Neural cell (in vitro differentiated cells): ENCODE measurements around the gene CPSF3. TPM values are rescaled to one million over a fixed set of nuclear protein-coding genes. Genes with fewer than 3 reads are reported as not detected.

Experiments
- H2AFZ ChIP-seq: fragments of 200-600, 300-800 bp; sonication (generic), shearing (Covaris generic); 2 replicates; pipeline ENCODE4 v1.6.0; 2014; ENCODE audit warnings: low read depth, mild to moderate bottlenecking, antibody characterized with exemption, low read length, moderate library complexity
- H3F3A ChIP-seq: fragments of 200-600 bp; shearing (Covaris generic); 2 replicates; pipeline ENCODE4 v1.6.1; 2016; ENCODE audit warnings: mild to moderate bottlenecking, moderate library complexity, mixed read lengths, antibody characterized with exemption, low read length; ENCODE audit not compliant: insufficient read depth, poor library complexity, severe bottlenecking
- H3K27ac ChIP-seq: fragments of 200-600, 300-800 bp; sonication (generic), shearing (Covaris generic); 2 replicates; pipeline ENCODE4 v1.5.1; 2014; ENCODE audit warnings: mild to moderate bottlenecking, low read length, moderate library complexity
- H3K27me3 ChIP-seq: fragments of 300-800, 200-600 bp; sonication (generic), shearing (Covaris generic); 2 replicates; pipeline ENCODE4 v1.6.0; 2014; ENCODE audit warnings: mild to moderate bottlenecking, low read depth, low read length, moderate library complexity; ENCODE audit not compliant: insufficient read depth
- H3K36me3 ChIP-seq: fragments of 300-800, 200-600 bp; sonication (generic), shearing (Covaris generic); 2 replicates; pipeline ENCODE4 v1.5.1; 2014; ENCODE audit warnings: mild to moderate bottlenecking, antibody characterized with exemption, low read length, moderate library complexity; ENCODE audit not compliant: insufficient read depth
- H3K4me2 ChIP-seq: fragments of 300-800, 200-600 bp; sonication (generic), shearing (Covaris generic); 2 replicates; pipeline ENCODE4 v1.6.0; 2014; ENCODE audit warnings: mild to moderate bottlenecking, low read length
- H3K4me3 ChIP-seq: fragments of 300-800, 200-600 bp; sonication (generic), shearing (Covaris generic); 2 replicates; pipeline ENCODE4 v1.5.1; 2014; ENCODE audit warnings: mild to moderate bottlenecking, low read length, moderate library complexity
- H3K79me2 ChIP-seq: fragments of 200-600 bp; shearing (Covaris generic); replicated peaks from 2 replicates; pipeline ENCODE4 v1.6.0; 2014; ENCODE audit warnings: mild to moderate bottlenecking, low read length, moderate library complexity; ENCODE audit not compliant: insufficient read depth
- H3K9ac ChIP-seq: fragments of 300-800, 200-600 bp; sonication (generic), shearing (Covaris generic); 2 replicates; pipeline ENCODE4 v1.6.1; 2016; ENCODE audit warnings: mild to moderate bottlenecking, low read length, mixed read lengths
- H3K9me2 ChIP-seq: fragments of 200-600 bp; shearing (Covaris generic); 2 replicates; pipeline ENCODE4 v1.6.1; 2016; ENCODE audit warnings: mild to moderate bottlenecking, low read length, mixed read lengths; ENCODE audit not compliant: insufficient read depth
- H3K9me3 ChIP-seq: fragments of 200-600, 300-800 bp; sonication (generic), shearing (Covaris generic); 2 replicates; pipeline ENCODE4 v1.6.1; 2016; ENCODE audit warnings: mild to moderate bottlenecking, mixed run types, low read length, moderate library complexity, mixed read lengths
- H4K20me1 ChIP-seq: fragments of 200-600 bp; shearing (Covaris generic); 2 replicates; pipeline ENCODE4 v1.6.1; 2016; ENCODE audit warnings: mild to moderate bottlenecking, mixed run types; ENCODE audit not compliant: insufficient read depth
- EP300 ChIP-seq: fragments of 450-650 bp; conservative IDR thresholded peaks from 2 replicates; pipeline ENCODE4 v1.6.1; 2014; ENCODE audit warnings: antibody characterized with exemption, mild to moderate bottlenecking, moderate library complexity; ENCODE audit not compliant: poor library complexity, severe bottlenecking
- EZH2 ChIP-seq: fragments of 200-600, 300-800 bp; shearing (Covaris generic), sonication (generic); IDR thresholded peaks from 2 replicates; pipeline ENCODE4 v1.6.1; 2014; ENCODE audit warnings: antibody characterized with exemption, low read length, borderline replicate concordance, mild to moderate bottlenecking; ENCODE audit not compliant: insufficient read depth, poor library complexity, severe bottlenecking
- MXI1 ChIP-seq: fragments of 450-650 bp; conservative IDR thresholded peaks from 2 replicates; pipeline ENCODE4 v1.6.1; 2014; ENCODE audit warnings: antibody characterized with exemption, mild to moderate bottlenecking; ENCODE audit not compliant: poor library complexity, severe bottlenecking
- POLR2AphosphoS5 ChIP-seq: IDR thresholded peaks from 2 replicates; pipeline ENCODE4 v1.6.1; 2012
- RAD21 ChIP-seq: fragments of 450-650 bp; conservative IDR thresholded peaks from 2 replicates; pipeline ENCODE4 v1.6.1; 2014; ENCODE audit warnings: antibody characterized with exemption, mild to moderate bottlenecking, moderate library complexity
- SMC3 ChIP-seq: fragments of 450-650 bp; conservative IDR thresholded peaks from 2 replicates; pipeline ENCODE4 v1.6.1; 2014; ENCODE audit warnings: antibody characterized with exemption, mild to moderate bottlenecking, moderate library complexity; ENCODE audit not compliant: poor library complexity
- TAF1 ChIP-seq: IDR thresholded peaks from 2 replicates; pipeline ENCODE4 v1.6.1; 2012; ENCODE audit warnings: low read depth
- polyA plus RNA-seq: library from polyadenylated mRNA; depleted of rRNA; stranded (reverse); fragments of >200 nt; gene quantifications from 2 replicates; pipeline ENCODE4 v1.2.3, GENCODE V29; 2014
- TF ChIP-seq, protein P1 (sequence below): fragments of 450-650 bp; IDR thresholded peaks from 2 replicates; pipeline ENCODE4 v1.5.1; 2014; ENCODE audit warnings: antibody characterized with exemption, mild to moderate bottlenecking, moderate library complexity; ENCODE audit not compliant: poor library complexity, severe bottlenecking
- TF ChIP-seq, protein P2 (sequence below): IDR thresholded peaks from 2 replicates; pipeline ENCODE4 v1.6.1; 2012; ENCODE audit warnings: borderline replicate concordance

Gene CPSF3
- polyA plus RNA-seq, 1 donor from 2014 or later: 56.0 TPM

DNA sequence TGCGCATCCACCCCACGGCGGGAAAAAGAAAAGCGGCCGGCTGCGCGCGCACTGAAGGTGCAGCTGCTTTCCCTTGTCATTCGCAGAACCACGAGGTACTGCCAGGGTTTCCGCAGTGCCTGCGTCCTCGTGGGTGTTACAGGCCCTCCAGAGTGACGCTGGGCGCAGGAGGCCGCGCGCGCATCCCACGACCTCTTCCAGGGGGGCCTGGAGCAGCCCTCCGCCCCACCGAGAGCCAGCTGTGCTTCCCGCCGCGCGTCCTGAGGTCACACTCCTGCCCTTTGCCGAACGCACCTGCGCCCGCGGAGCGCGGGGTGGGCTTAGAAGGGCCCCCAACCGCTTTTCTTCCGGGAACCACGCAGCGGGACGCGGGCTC is 50.5 kb downstream of the CPSF3 start:
- H3K4me2 ChIP-seq: no peak overlapping the region
- no peak overlapping the region for H3K27ac ChIP-seq
- H3K4me3 ChIP-seq: peak overlapping the region; percentile 66
- H3K27me3 ChIP-seq: no peaks in the 10 kb centered on the region
- H2AFZ ChIP-seq: no peak overlapping the region
- H3K36me3 ChIP-seq: no peaks in the 10 kb centered on the region
- H3K9ac ChIP-seq: peak overlapping the region; percentile 55
- H3K9me2 ChIP-seq: no peaks in the 10 kb centered on the region
- TF ChIP-seq POLR2AphosphoS5: no peak
- no peak for TF ChIP-seq SMC3
- no peak for TF ChIP-seq EP300
- no peak for TF ChIP-seq EZH2
- TF ChIP-seq, protein P1, sequence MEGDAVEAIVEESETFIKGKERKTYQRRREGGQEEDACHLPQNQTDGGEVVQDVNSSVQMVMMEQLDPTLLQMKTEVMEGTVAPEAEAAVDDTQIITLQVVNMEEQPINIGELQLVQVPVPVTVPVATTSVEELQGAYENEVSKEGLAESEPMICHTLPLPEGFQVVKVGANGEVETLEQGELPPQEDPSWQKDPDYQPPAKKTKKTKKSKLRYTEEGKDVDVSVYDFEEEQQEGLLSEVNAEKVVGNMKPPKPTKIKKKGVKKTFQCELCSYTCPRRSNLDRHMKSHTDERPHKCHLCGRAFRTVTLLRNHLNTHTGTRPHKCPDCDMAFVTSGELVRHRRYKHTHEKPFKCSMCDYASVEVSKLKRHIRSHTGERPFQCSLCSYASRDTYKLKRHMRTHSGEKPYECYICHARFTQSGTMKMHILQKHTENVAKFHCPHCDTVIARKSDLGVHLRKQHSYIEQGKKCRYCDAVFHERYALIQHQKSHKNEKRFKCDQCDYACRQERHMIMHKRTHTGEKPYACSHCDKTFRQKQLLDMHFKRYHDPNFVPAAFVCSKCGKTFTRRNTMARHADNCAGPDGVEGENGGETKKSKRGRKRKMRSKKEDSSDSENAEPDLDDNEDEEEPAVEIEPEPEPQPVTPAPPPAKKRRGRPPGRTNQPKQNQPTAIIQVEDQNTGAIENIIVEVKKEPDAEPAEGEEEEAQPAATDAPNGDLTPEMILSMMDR: no peak
- no peak for TF ChIP-seq RAD21
- TF ChIP-seq TAF1: no peak
- TF ChIP-seq MXI1: no peak
- TF ChIP-seq, protein P2, sequence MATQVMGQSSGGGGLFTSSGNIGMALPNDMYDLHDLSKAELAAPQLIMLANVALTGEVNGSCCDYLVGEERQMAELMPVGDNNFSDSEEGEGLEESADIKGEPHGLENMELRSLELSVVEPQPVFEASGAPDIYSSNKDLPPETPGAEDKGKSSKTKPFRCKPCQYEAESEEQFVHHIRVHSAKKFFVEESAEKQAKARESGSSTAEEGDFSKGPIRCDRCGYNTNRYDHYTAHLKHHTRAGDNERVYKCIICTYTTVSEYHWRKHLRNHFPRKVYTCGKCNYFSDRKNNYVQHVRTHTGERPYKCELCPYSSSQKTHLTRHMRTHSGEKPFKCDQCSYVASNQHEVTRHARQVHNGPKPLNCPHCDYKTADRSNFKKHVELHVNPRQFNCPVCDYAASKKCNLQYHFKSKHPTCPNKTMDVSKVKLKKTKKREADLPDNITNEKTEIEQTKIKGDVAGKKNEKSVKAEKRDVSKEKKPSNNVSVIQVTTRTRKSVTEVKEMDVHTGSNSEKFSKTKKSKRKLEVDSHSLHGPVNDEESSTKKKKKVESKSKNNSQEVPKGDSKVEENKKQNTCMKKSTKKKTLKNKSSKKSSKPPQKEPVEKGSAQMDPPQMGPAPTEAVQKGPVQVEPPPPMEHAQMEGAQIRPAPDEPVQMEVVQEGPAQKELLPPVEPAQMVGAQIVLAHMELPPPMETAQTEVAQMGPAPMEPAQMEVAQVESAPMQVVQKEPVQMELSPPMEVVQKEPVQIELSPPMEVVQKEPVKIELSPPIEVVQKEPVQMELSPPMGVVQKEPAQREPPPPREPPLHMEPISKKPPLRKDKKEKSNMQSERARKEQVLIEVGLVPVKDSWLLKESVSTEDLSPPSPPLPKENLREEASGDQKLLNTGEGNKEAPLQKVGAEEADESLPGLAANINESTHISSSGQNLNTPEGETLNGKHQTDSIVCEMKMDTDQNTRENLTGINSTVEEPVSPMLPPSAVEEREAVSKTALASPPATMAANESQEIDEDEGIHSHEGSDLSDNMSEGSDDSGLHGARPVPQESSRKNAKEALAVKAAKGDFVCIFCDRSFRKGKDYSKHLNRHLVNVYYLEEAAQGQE: no peak
- H3K9me3 ChIP-seq: no peaks in the 10 kb centered on the region
- no peaks in the 10 kb centered on the region for H3F3A ChIP-seq
- H3K79me2 ChIP-seq: no peaks in the 10 kb centered on the region
- no peaks in the 10 kb centered on the region for H4K20me1 ChIP-seq

DNA sequence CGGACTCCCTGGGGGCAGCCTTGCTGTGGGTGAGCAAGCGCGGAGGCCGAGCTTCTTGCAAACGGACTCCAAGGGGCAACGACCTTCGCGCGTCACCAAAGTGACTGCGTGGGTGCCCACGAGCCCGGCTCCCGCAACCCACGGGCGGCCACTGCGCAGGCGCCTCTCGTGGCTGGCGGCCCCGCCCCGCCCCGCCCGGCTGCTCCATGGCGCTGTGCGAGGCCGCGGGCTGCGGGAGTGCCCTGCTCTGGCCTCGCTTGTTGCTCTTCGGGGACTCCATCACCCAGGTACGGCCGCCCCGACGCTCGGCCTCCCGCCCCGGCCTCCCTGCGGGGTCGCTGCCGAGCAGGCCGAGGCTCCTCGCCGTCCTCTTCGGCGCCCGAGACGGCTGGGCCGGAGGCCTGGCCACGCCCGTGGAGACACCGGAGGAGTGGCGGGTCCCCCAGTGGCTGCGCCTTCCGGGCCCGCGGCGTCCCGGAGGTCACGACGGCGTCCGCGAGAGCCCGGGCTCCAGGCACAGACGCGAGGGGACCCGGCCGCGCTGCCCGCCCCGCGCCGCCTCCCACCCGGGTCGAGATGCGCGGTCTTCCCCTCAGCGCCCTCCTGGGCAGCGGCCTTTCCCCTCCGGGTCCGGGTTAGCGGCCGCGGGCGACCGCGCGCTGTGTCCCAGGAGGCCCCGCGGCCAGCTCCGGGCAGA is 51.1 kb downstream of the CPSF3 start, which contains the start of gene IAH1:
Gene IAH1 (plus strand): TSS at position 191 of the 697 bp plus-strand sequence. CDS start 16 bp downstream, at position 207.
- Histone ChIP-seq H3K9me2 (no peaks in the 10 kb centered on the region), H3K4me2 (peak within 1 kb of the TSS; percentile 55), H3F3A (no peaks in the 10 kb centered on the region), H3K9me3 (no peaks in the 10 kb centered on the region), H3K36me3 (no peaks in the 10 kb centered on the region), H3K4me3 (peak within 1 kb of the TSS; percentile 66), H3K79me2 (no peaks in the 10 kb centered on the region), H4K20me1 (no peaks in the 10 kb centered on the region), H3K27me3 (no peaks in the 10 kb centered on the region), H3K27ac (no peak within 1 kb of the TSS), H3K9ac (peak within 1 kb of the TSS; percentile 55), H2AFZ (peak within 1 kb of the TSS; percentile 8)
- TF ChIP-seq, protein P2: no peak
- peak; percentile 29 for TF ChIP-seq MXI1
